SK-N-SH (cell line): Measurements from ENCODE around the gene ZC3H15.

Experiments used
- CHD2 ChIP-seq: fragments of 150-350 bp; IDR thresholded peaks from 2 replicates; pipeline ENCODE4 v1.6.1; 2018; ENCODE audit warnings: low read length; ENCODE audit not compliant: partially characterized antibody
- CTCF ChIP-seq: fragments of 200-600 bp; sonication (generic); IDR thresholded peaks from 2 replicates; pipeline ENCODE4 v1.6.1; 2017; ENCODE audit warnings: antibody characterized with exemption, mild to moderate bottlenecking, moderate library complexity
- FOXJ3 ChIP-seq: sonication (generic); formaldehyde crosslinking; IDR thresholded peaks from 2 replicates; pipeline ENCODE4 v1.5.1; 2020; ENCODE audit warnings: mild to moderate bottlenecking, missing genetic modification reagents
- GATA2 ChIP-seq: sonication (generic); formaldehyde crosslinking; IDR thresholded peaks from 2 replicates; pipeline ENCODE4 v1.5.0; 2020; ENCODE audit warnings: mild to moderate bottlenecking, missing genetic modification reagents
- REST ChIP-seq: IDR thresholded peaks from 2 replicates; pipeline ENCODE4 v1.6.1; 2012; ENCODE audit warnings: mild to moderate bottlenecking, low read depth, low read length, moderate library complexity
- TCF12 ChIP-seq: IDR thresholded peaks from 2 replicates; pipeline ENCODE4 v1.4.0; 2012
- USF2 ChIP-seq: fragments of 150-350 bp; IDR thresholded peaks from 2 replicates; pipeline ENCODE4 v1.6.1; 2017; ENCODE audit warnings: antibody characterized with exemption, low read length, low read depth, borderline replicate concordance

GRCh38 chr2:186503827-186504606, 18.0 kb downstream of the ZC3H15 start:
- no peak for TF ChIP-seq CHD2
- TF ChIP-seq CTCF, result peak; percentile 79
- no peak for TF ChIP-seq GATA2 (CRISPR knock-in tag)
- TF ChIP-seq TCF12, result no peak
- no peak for TF ChIP-seq FOXJ3 (CRISPR knock-in tag)
- TF ChIP-seq USF2, result no peak
- TF ChIP-seq REST, result no peak
